SK-N-SH (cell line): ENCODE measurements around the gene MORF4L1. TPM values are rescaled to one million over a fixed set of nuclear protein-coding genes. Genes with fewer than 3 reads are reported as not detected.
"Not testable (repeated sequence)": the region's sequence is repeated elsewhere in the genome, so short reads cannot be mapped to it uniquely, and the experiment has no call there.

Experiments
- CTCF ChIA-PET: fragments of 300-600, 350-600 bp; formaldehyde crosslinking; extraction: SDS; loops from one replicate; lab custom pipeline; 2021; lab: Yijun Ruan, JAX
- POLR2A ChIA-PET: fragments of 350-600 bp; sonication (Branson Sonifier 250); formaldehyde crosslinking; extraction: SDS; loops from one replicate; lab custom pipeline; 2020; ENCODE audit warnings: antibody characterized with exemption, inconsistent platforms; lab: Yijun Ruan, JAX
- DNase-seq: peaks from one replicate; pipeline ENCODE4 v3.0.0; 2012
- H2AFZ ChIP-seq: fragments of 200-600 bp; sonication (generic); 2 replicates; pipeline ENCODE4 v1.8.1; 2016; ENCODE audit warnings: antibody characterized with exemption, mild to moderate bottlenecking, low read depth
- H3F3A ChIP-seq: fragments of 200-600 bp; sonication (generic); replicated peaks from 2 replicates; pipeline ENCODE3; 2016; ENCODE audit warnings: antibody characterized with exemption, mild to moderate bottlenecking; ENCODE audit not compliant: insufficient read depth
- H3K27ac ChIP-seq, 2 experiments: fragments of 200-500 bp in 1 of 2; fragments of 200-600 bp in 1 of 2; sonication (Bioruptor generic) in 1 of 2; sonication (generic), shearing (Covaris generic) in 1 of 2; 2 replicates each; pipeline versions ENCODE4 v1.5.1 to v1.6.1; 2014 to 2016; ENCODE audit warnings: low read depth in 2 of 2, inconsistent platforms in 1 of 2, low read length in 1 of 2, mild to moderate bottlenecking in 1 of 2, mixed read lengths in 1 of 2
- H3K27me3 ChIP-seq: fragments of 200-600 bp; sonication (generic), shearing (Covaris generic); 2 replicates; pipeline ENCODE4 v1.6.1; 2016; ENCODE audit warnings: mixed run types; ENCODE audit not compliant: insufficient read depth
- H3K36me3 ChIP-seq, 2 experiments: fragments of 200-500 bp in 1 of 2; fragments of 200-600 bp in 1 of 2; sonication (Bioruptor generic) in 1 of 2; sonication (generic) in 1 of 2; replicated peaks in 1 of 2; 2 replicates each; pipeline versions ENCODE3 to v1.5.1; 2014 to 2016; ENCODE audit warnings: low read length in 1 of 2, mild to moderate bottlenecking in 1 of 2; ENCODE audit not compliant: insufficient read depth in 2 of 2, control insufficient read depth in 1 of 2
- H3K4me1 ChIP-seq, 2 experiments: fragments of 200-500 bp in 1 of 2; fragments of 200-600 bp in 1 of 2; sonication (Bioruptor generic) in 1 of 2; sonication (generic), shearing (Covaris generic) in 1 of 2; 2 replicates each; pipeline versions ENCODE4 v1.5.1 to v1.6.1; 2014 to 2016; ENCODE audit warnings: low read depth in 1 of 2, low read length in 1 of 2, mixed run types in 1 of 2; ENCODE audit not compliant: insufficient read depth in 2 of 2, control insufficient read depth in 1 of 2
- H3K4me2 ChIP-seq: fragments of 200-600 bp; sonication (generic), shearing (Covaris generic); 2 replicates; pipeline ENCODE4 v1.6.1; 2017; ENCODE audit warnings: mixed run types
- H3K4me3 ChIP-seq, 2 experiments: fragments of 200-500 bp in 1 of 2; fragments of 200-600 bp in 1 of 2; sonication (Bioruptor generic) in 1 of 2; sonication (generic), shearing (Covaris generic) in 1 of 2; 2 replicates each; pipeline versions ENCODE4 v1.5.1 to v1.8.1; 2014 to 2016; ENCODE audit warnings: low read depth in 2 of 2, inconsistent platforms in 1 of 2, low read length in 1 of 2, mild to moderate bottlenecking in 1 of 2, mixed read lengths in 1 of 2, moderate library complexity in 1 of 2
- H3K79me2 ChIP-seq: fragments of 200-600 bp; sonication (generic); 2 replicates; pipeline ENCODE4 v1.8.1; 2017; ENCODE audit warnings: mild to moderate bottlenecking; ENCODE audit not compliant: insufficient read depth
- H3K9ac ChIP-seq: fragments of 200-600 bp; sonication (generic); 2 replicates; pipeline ENCODE4 v1.6.1; 2017; ENCODE audit warnings: mixed run types
- H3K9me2 ChIP-seq: fragments of 200-600 bp; sonication (generic); 2 replicates; pipeline ENCODE4 v1.6.1; 2017; ENCODE audit warnings: mixed run types
- H3K9me3 ChIP-seq: fragments of 200-600 bp; sonication (generic); 2 replicates; pipeline ENCODE4 v1.6.1; 2017; ENCODE audit warnings: mixed run types, mild to moderate bottlenecking, moderate library complexity
- H4K20me1 ChIP-seq: fragments of 200-600 bp; sonication (generic); 2 replicates; pipeline ENCODE4 v1.6.1; 2017; ENCODE audit warnings: mild to moderate bottlenecking, mixed run types; ENCODE audit not compliant: insufficient read depth
- CTCF ChIP-seq: fragments of 200-600 bp; sonication (generic); IDR thresholded peaks from 2 replicates; pipeline ENCODE4 v1.6.1; 2017; ENCODE audit warnings: antibody characterized with exemption, mild to moderate bottlenecking, moderate library complexity
- EP300 ChIP-seq, 2 experiments: IDR thresholded peaks; 2 replicates each; pipeline versions ENCODE4 v1.4.0 to v1.6.1; 2012; ENCODE audit warnings: borderline replicate concordance in 1 of 2, low read depth in 1 of 2, low read length in 1 of 2
- EZH2phosphoT487 ChIP-seq: fragments of 200-600 bp; sonication (generic); IDR thresholded peaks from 2 replicates; pipeline ENCODE4 v1.6.1; 2017; ENCODE audit warnings: low read depth, mixed run types, mild to moderate bottlenecking, antibody characterized with exemption, moderate library complexity, borderline replicate concordance
- FOSL2 ChIP-seq: IDR thresholded peaks from 2 replicates; pipeline ENCODE4 v1.4.0; 2012; ENCODE audit warnings: low read depth, mild to moderate bottlenecking, moderate library complexity, borderline replicate concordance
- FOXJ3 ChIP-seq: sonication (generic); formaldehyde crosslinking; IDR thresholded peaks from 2 replicates; pipeline ENCODE4 v1.5.1; 2020; ENCODE audit warnings: mild to moderate bottlenecking, missing genetic modification reagents
- FOXM1 ChIP-seq: IDR thresholded peaks from 2 replicates; pipeline ENCODE4 v1.4.0; 2012; ENCODE audit warnings: low read depth, mild to moderate bottlenecking
- GATA2 ChIP-seq: sonication (generic); formaldehyde crosslinking; IDR thresholded peaks from 2 replicates; pipeline ENCODE4 v1.5.0; 2020; ENCODE audit warnings: mild to moderate bottlenecking, missing genetic modification reagents
- IRF3 ChIP-seq: fragments of 150-350 bp; IDR thresholded peaks from 2 replicates; pipeline ENCODE4 v1.6.1; 2016; ENCODE audit warnings: mild to moderate bottlenecking, low read depth, low read length
- MXI1 ChIP-seq: IDR thresholded peaks from 2 replicates; pipeline ENCODE4 v1.6.1; 2012; ENCODE audit warnings: mild to moderate bottlenecking, low read depth, low read length, improper control_type of control experiment
- NFIC ChIP-seq: IDR thresholded peaks from 2 replicates; pipeline ENCODE4 v1.4.0; 2012; ENCODE audit warnings: borderline replicate concordance
- RAD21 ChIP-seq: IDR thresholded peaks from 2 replicates; pipeline ENCODE4 v1.6.1; 2012; ENCODE audit warnings: mild to moderate bottlenecking, low read length
- RCOR1 ChIP-seq: fragments of 150-350 bp; IDR thresholded peaks from 2 replicates; pipeline ENCODE4 v1.6.1; 2017; ENCODE audit warnings: antibody characterized with exemption, low read length
- SIN3A ChIP-seq: IDR thresholded peaks from 2 replicates; pipeline ENCODE4 v1.6.1; 2012; ENCODE audit warnings: low read depth, mild to moderate bottlenecking, low read length, moderate library complexity, borderline replicate concordance
- SMC3 ChIP-seq: IDR thresholded peaks from 2 replicates; pipeline ENCODE4 v1.6.1; 2012; ENCODE audit warnings: low read depth, low read length, improper control_type of control experiment
- TCF12 ChIP-seq: IDR thresholded peaks from 2 replicates; pipeline ENCODE4 v1.4.0; 2012
- TEAD4 ChIP-seq: IDR thresholded peaks from 2 replicates; pipeline ENCODE4 v1.4.0; 2012; ENCODE audit warnings: mild to moderate bottlenecking, borderline replicate concordance; ENCODE audit not compliant: insufficient read depth
- WGBS: methylation state at CpG from one replicate; pipeline ENCODE4 v1.1.6; 2017; ENCODE audit warnings: low lambda C conversion rate; 5-methylcytosine and 5-hydroxymethylcytosine counted together
- polyA plus RNA-seq, 3 experiments: library from polyadenylated mRNA; depleted of rRNA; stranded (reverse); fragments of >200 nt; gene quantifications; 2 replicates each; pipeline ENCODE4 v1.2.3, GENCODE V29; 2012
- TF ChIP-seq, protein P1 (sequence below): IDR thresholded peaks from 2 replicates; pipeline ENCODE4 v1.4.0; 2012; ENCODE audit warnings: low read depth

MORF4L1 gene
- polyA plus RNA-seq, 1 of the 3 experiments (the other 2 are of a cell fraction), result 163 TPM

DNA sequence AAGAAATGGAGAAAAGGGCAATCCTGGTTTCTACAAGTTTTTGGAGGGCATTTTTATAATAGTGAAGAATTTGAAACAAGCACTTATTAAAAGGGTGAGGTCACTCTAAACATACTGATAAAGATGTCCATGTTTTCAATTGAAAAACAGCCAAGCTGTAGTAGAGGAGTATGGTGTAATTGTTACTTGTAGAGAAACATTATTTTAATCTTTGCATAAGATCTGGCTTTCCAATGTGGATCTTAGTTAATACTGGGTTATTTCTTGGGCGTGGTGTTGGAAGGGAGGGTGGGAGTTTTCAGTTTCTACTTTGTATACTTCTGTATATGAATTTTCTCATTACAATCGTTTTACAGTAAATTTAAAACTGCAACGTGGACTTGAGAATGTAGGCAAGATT, 22.8 kb downstream of the MORF4L1 start:
- Histone ChIP-seq H4K20me1 (peaks cover 94% of the 10 kb centered on the region), H3K9ac (no peak overlapping the region), H3K4me3 (no peak overlapping the region), H3K4me1 (no peaks in the 10 kb centered on the region), H3K9me2 (no peaks in the 10 kb centered on the region), H3K27ac (no peak overlapping the region), H3K27me3 (no peaks in the 10 kb centered on the region), H3K4me2 (no peak overlapping the region), H3K9me3 (no peaks in the 10 kb centered on the region), H3K36me3 (peaks cover 76 to 95% of the 10 kb centered on the region in 2 experiments), H3K79me2 (peaks cover 100% of the 10 kb centered on the region), H3F3A (peaks cover 37% of the 10 kb centered on the region), H2AFZ (no peak overlapping the region)
- DNase-seq, result no peak
- WGBS, result 85% methylated on average over 3 of the region's 3 CpGs
- POLR2A ChIA-PET, result interaction anchor here (1.3 kb wide), 1 partner anchor 10 kb away, joined by 3 read pairs; no protein-coding TSS in a partner anchor
- CTCF ChIA-PET, result interaction anchor here (0.6 to 3.7 kb wide), 3 partner anchors 13 to 296 kb away, joined by 3 to 19 read pairs (median 3); no protein-coding TSS in a partner anchor
- TF ChIP-seq, protein P1, sequence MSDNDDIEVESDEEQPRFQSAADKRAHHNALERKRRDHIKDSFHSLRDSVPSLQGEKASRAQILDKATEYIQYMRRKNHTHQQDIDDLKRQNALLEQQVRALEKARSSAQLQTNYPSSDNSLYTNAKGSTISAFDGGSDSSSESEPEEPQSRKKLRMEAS, result no peak
- no peak for TF ChIP-seq IRF3
- no peak for TF ChIP-seq TCF12
- TF ChIP-seq MXI1, result no peak
- no peak for TF ChIP-seq RAD21
- no peak for TF ChIP-seq FOXM1
- no peak for TF ChIP-seq TEAD4
- TF ChIP-seq NFIC, result no peak
- no peak for TF ChIP-seq GATA2
- no peak for TF ChIP-seq FOSL2
- TF ChIP-seq CTCF, result no peak
- TF ChIP-seq SMC3, result no peak
- TF ChIP-seq SIN3A, result no peak
- TF ChIP-seq EP300 (IDR thresholded peaks at IDR 0.05; ENCODE audit: borderline replicate concordance in 1 of 2, low read depth in 1 of 2, low read length in 1 of 2), result no peak
- TF ChIP-seq FOXJ3 (CRISPR knock-in tag), result no peak

DNA sequence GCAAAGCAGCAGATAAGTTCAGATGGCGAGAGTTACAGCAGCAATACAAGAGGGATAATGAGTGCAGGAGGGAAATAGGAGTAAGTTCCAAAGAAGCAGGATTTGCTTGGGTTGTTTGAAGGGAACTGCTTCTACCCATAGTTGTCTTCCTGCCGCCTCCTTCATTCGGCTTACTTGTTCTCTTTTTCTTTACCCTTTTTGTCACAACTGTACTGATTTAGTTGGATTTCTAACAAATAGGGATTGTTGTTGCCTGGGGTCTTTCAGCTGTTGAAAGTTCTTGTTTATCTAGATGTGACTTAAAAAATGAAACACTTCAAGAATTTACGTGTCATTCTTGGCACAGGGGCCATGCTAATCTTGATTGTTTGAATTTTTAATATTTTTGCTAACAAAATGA, 25.9 kb downstream of the MORF4L1 start:
- Histone ChIP-seq H3K27ac (no peak overlapping the region), H3K36me3 (peaks cover 59 to 88% of the 10 kb centered on the region in 2 experiments), H2AFZ (no peak overlapping the region), H3F3A (peaks cover 29% of the 10 kb centered on the region), H3K27me3 (no peaks in the 10 kb centered on the region), H3K9me3 (no peaks in the 10 kb centered on the region), H3K9me2 (no peaks in the 10 kb centered on the region), H3K4me3 (no peak overlapping the region), H4K20me1 (peaks cover 94% of the 10 kb centered on the region), H3K9ac (no peak overlapping the region), H3K79me2 (peaks cover 99% of the 10 kb centered on the region), H3K4me1 (no peaks in the 10 kb centered on the region), H3K4me2 (no peak overlapping the region)
- WGBS, result over 99% methylated on average over 4 of the region's 4 CpGs
- CTCF ChIA-PET, result no interaction called here
- DNase-seq, result no peak
- POLR2A ChIA-PET, result no interaction called here
- no peak for TF ChIP-seq MXI1
- TF ChIP-seq RCOR1, result no peak
- no peak for TF ChIP-seq EZH2phosphoT487

DNA sequence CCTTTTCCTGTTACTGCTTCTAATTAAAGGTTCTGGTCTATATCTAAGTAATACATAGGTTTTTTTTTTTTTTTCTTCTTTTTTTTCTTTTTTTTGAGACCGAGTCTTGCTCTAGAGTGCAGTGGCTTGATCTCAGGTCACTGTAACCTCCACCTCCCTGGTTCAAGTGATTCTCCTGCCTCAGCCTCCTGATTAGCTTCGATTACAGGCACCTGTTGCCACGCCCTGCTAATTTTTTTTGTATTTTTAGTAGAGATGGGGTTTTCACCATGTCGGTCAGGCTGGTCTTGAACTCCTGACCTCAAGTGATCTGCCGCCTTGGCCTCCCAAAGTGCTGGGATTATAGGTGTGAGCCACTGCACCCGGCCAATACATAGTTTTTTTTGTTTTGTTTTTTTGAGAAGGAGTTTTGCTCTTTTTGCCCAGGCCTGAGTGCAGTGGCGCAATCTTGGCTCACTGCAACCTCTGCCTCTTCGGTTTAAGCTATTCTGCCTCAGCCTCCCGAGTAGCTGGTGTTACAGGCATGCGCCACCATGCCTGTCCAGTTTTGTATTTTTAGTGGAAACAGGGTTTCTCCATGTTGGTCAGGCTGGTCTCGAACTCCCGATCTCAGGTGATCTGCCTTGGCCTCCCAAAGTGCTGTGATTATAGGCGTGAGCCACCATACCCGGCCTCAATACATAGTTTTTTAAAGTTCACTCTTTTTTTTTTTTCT, 28.3 kb downstream of the MORF4L1 start:
- H3K27ac ChIP-seq, DNase-seq, H3K9ac ChIP-seq, H2AFZ ChIP-seq, H3K4me2 ChIP-seq, H3K9me2 ChIP-seq, H3K4me3 ChIP-seq, POLR2A ChIA-PET, H3K9me3 ChIP-seq, H3K27me3 ChIP-seq: not testable (repeated sequence)
- Histone ChIP-seq H3K79me2 (peaks cover 92% of the 10 kb centered on the region), H3K4me1 (peaks cover 0 to 18% of the 10 kb centered on the region in 2 experiments; a peak in 2 of 4 replicates), H3F3A (peaks cover 39% of the 10 kb centered on the region), H4K20me1 (peaks cover 93% of the 10 kb centered on the region), H3K36me3 (peaks cover 51 to 88% of the 10 kb centered on the region in 2 experiments)
- CTCF ChIA-PET, result interaction anchor here (1.4 to 2.3 kb wide), 3 partner anchors 9 to 283 kb away, joined by 5 to 15 read pairs (median 6); no protein-coding TSS in a partner anchor
- WGBS, result 96% methylated on average over 14 of the region's 14 CpGs
